Ammon's horn (tissue), 1 donor: ENCODE results near the gene ZNF564.
"Not testable (repeated sequence)": the region's sequence is repeated elsewhere in the genome, so short reads cannot be mapped to it uniquely, and the experiment has no call there.

Experiments used
- DNase-seq: peaks from one replicate; pipeline ENCODE4 v3.0.0-alpha.2; 2016; ENCODE audit warnings: low spot score

ZNF564 gene

DNA sequence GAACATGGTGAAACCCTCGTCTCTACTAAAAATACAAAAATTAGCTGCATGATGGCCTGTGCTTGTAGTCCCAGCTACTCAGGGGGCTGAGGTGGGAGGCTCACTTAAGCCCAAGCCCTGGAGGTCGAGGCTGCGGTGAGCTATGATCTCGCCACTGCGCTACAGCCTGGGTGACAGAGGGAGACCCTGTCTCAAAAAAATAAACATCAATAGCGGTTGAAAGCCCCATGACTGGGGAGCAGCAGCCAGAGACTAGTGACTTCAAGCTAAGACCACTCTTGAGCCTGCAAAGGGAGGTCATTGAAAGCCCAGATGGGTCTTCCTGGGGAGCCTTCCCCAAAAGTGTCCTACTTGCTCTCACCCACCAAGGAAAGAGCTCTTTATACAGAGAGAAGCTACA is 54.8 kb downstream of the ZNF564 start:
- DNase-seq, result no peak

DNA sequence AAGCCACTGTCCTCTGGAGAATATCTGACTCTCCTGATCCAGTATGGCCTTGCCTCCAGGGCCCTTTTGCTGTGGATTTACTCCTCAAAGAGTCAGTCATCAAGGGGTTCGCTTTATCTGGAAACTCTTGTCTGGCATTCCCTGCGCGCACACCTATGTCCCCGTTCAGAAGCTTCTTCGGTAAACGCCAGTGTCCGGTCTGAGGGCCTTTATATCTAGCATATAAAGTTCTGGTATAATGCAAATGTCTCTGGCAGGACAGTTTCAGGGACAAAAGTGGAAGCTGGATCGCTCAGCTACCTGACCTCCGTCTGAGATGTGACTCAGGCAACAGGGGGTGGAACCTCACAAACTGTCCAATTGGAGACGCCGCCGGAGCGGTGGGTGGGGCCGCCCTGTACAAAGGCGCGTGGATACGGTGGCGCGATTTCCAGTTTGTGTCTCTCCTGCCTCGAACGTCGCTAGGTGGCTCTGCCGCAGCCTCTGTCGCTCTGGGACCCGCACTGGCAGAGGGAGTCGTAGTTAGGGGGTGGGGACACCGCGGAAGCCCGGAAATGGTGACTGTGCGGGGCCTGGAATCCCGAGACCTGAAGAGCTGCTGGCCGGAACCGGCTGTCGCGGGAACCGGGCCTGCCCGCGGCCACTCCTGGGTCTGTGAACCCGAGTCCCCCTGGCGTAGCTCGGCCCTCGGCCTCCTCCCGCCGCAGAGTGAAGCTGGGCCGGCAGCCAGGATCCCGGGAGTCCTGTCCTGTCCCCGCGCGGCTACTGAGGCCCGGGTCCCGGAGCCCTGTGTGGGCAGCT is 56.1 kb downstream of the ZNF564 start:
- DNase-seq, result peak; percentile 99

DNA sequence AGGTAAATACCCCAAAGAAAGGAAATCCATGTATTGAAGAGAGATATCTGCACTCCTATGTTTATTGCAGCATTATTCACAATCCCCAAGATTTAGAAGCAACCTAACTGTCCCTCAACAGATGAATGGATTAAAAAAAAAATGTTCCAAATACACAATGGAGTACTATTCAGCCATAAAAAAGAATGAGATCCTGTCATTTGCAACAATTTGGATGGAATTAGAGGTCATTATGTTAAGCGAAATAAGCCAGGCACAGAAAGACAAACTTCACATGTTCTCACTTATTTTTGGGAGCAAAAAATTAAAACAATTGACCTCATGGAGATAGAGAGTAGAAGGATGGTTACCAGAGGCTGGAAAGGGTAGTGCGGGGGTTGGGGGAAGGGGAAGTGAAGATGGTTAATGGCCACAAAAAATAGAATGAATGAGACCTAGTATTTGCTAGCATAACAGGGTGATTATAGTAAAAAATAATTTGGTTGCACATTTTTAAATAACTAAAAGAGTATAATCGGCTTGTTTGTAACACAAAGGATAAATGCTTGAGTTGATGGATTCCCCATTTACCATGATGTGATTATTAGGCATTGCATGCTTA is 56.9 kb downstream of the ZNF564 start:
- DNase-seq, result no peak

DNA sequence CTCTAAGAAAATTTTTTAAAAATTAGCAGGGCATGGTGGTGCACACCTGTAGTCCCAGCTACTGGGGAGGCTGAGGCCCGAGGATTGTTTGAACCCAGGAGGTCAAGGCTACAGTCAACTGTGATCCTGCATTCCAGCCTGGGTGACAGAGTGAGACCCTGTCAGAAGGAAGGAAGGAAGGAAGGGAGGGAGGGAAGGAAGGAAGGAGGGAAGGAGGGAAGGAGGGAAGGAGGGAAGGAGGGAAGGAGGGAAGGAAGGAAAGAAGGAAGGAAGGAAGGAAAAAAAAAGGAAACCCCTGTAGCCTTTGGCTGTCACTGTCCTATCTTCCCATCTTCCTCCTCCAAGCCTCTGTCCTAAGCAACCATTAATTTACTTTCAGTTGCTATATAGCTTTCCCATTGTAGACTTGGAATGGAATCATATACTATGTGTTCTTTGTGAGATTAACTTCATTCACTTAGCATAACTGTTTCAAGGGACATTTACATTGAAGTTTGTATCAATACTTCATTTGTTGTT is 65.0 kb downstream of the ZNF564 start:
- not testable (repeated sequence) for DNase-seq

DNA sequence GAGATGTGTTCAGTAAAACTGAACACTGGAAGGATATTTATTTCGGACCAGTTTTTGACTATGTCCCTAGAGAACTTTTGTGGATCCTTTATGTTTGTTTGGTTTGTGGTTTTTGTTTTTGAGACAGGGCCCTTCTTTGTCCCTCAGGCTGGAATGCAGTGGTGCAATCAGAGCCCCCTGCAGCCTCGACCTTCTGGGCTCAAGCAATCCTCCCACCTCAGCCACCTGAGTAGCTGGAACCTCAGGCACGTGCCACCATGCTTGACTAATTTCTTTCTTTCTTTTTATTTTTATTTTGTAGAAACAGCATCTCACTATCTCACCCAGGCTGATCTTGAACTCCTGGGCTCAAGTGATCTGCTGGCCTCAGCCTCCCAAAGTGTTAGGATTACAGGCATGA is 65.7 kb downstream of the ZNF564 start:
- DNase-seq, result no peak

DNA sequence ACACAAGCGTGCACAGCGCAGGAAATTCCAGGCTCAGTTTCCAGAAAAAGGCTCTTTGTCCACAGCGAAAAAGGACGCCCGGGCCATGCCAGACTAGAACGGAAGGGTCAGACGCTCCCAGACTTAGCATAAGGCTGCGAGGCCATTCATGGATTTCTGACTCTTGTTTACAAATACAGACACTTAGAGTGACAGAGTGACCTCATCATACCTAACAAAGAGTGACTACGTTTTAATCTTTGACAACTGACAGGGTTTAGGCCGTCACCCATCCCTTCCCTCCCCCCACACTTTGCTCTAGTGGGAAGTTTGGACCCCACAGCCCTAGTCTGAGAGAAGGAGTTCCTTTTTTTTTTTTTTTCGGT is 66.2 kb downstream of the ZNF564 start:
- DNase-seq, result no peak

DNA sequence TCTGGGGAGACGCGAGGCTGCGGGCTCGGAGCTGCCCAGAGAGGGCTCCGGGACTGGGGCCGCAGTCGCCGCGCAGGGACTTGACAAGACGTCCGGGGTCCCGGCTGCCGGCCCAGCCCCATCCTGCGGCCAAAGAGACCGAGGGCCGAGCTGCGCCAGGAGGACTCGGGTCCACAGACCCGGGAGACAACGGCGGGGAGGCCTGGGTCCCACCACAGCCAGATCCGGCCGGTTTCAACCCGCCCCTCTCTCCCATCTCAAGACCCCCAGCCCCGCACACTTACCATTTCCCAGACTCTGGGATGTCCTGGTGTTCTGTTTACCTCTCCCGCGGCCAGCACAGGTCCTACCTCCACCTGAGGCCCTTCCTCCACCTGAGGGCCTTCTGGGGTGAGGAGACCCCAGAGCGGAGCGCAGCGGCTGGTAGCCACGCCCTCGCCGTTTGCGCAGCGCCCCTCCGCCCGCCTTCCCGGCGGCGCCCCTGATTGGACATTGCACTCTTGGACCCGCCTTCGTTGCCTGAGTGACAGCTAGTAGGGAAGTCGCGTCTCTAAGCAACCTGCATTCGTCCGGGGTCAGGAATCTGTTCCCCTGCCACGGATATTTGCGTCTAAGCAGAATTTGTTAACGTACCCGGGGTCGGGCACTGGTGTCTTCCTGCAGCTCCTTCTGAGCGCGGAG is 66.8 kb downstream of the ZNF564 start, which contains the start of gene ZNF709:
TSS of gene ZNF709 (minus strand) at position 446 of the 681 bp plus-strand sequence. CDS start at position 287, 159 bp downstream.
- peak; percentile 96 for DNase-seq

DNA sequence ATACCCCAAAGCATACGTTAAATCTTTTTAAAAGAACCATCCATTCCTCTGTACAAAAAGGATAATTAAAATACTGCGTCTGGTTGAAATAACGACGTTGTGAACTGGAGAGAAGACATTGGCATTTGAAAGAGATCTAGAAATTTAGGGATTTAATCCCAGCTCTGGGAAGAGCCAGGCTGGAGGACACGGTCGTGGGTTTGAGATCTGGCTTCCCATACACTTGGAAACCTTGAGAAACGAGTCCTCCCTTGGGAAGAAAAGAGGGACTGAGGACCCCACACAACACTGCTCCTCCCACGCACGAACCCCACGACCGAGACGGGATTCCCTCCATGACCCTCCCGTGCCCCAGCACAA is 67.3 kb downstream of the ZNF564 start:
- no peak for DNase-seq

DNA sequence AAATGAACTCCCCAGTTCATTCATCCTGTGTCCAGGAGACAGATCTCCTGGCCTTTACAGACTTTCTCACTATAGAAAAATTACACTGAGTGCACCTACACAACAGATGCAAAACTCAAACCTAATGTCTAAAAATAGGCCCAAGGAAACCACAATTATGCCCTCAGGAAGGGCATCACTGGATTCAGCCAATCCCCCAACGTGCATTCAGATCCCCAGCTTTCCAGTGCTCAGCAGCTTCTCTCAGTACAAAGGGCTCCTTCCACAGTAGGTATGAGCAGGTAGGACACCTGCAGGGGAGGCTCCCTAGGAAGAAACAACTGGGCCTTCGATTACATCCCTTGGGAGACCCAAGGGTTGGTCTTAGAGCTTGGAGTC is 68.8 kb downstream of the ZNF564 start:
- DNase-seq, result no peak

DNA sequence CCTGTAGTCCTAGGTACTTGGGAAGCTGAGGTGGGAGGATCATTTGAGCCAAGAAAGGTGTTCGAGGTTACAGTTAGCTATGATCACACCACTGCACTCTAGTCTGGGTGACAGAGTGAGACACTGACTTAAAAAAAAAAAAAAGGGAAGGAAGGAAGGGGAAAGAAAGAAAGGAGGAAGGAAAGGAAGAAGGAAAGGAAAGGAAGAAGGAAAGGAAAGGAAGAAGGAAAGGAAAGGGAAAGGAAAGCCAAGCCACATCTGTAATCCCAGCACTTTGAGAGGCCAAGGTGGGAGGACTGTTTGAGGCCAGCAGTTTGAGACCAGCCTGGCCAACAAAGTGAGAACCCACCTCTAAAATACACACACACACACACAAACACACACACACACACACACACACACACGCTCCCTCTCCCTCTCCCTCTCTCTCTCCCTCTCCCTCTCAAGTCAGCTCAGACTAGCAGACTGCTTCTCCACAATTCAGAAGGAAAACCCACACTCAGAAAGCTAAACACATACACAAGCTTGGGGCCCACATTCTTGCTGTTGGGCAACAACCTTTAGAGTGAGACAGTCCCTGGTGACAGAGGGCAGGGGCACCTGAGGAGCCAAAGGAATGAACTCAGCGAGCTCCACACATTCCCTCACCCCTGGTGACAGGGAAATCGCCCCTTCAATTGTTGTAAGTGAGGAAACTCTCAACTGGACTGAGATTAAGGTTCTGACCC is 69.3 kb downstream of the ZNF564 start:
- DNase-seq, result no peak

DNA sequence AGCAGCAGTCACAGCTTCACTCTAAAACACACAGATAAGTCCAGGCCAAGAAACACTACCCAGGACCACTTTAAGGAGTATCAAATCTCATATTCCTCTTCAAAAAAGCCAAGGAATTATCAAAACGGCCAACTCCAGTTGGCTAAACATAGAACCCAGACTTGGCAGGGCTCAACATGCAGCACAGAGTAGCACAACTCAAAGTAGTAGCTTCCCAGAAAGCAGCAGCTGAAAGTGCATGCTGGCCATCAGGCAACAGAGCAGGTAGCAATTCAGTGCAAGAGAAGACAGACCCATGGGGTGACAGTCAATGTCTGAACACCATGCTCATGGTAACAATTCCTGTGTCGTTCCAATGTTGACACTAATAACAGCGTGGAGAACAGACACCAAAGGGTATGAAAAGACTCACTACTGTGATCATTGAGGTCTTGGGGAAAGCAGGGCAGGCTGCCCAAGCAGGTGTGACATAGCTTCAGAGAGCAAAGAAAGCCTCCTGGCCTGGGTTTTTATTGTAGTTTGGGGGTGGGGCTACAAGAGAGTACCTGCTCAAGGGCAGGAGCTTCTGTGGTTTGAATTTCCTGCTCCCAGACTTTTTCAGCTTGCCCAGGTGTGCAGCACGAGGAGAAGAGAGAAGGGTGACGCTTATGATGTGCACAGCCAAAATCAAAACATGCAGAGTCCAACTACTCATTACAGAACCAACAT is 72.9 kb downstream of the ZNF564 start:
- no peak for DNase-seq
